K562 (cell line): ENCODE data around the gene ASB10.

Experiments used
- MAX ChIP-seq: sonication (generic); formaldehyde crosslinking; IDR thresholded peaks from 2 replicates; pipeline ENCODE4 v1.9.0; 2022; ENCODE audit warnings: mild to moderate bottlenecking, missing genetic modification reagents
- PTTG1 ChIP-seq: fragments of 450-650 bp; IDR thresholded peaks from 2 replicates; pipeline ENCODE4 v1.6.1; 2016; ENCODE audit warnings: low read depth, mild to moderate bottlenecking, missing genetic modification characterization, missing compliant biosample characterization

GRCh38 chr7:151205730-151206129 lies 18.7 kb upstream of the ASB10 start:
- TF ChIP-seq MAX (CRISPR knock-in tag) (no peak), PTTG1 (tag) (no peak)
